Activated effector memory CD4-positive, alpha-beta T cell treated with anti-CD3 and anti-CD28 coated beads, Interleukin-2, amount 50 U/mL, for 16 hours (primary cell): Measurements from ENCODE around the gene DGKZ.
"Not testable (repeated sequence)": the region's sequence is repeated elsewhere in the genome, so short reads cannot be mapped to it uniquely, and the experiment has no call there.

ENCODE experiments used
- DNase-seq: peaks from one replicate; pipeline ENCODE4 v3.0.0-alpha.2; 2020

Gene DGKZ

GRCh38 chr11:46369458-46370152 is 22.3 kb downstream of the DGKZ start:
- DNase-seq = peak; percentile 83

- no peak for DNase-seq
Observed at GRCh38 chr11:46370253-46370652, 23.0 kb downstream of the DGKZ start.

- not testable (repeated sequence) for DNase-seq
Observed at GRCh38 chr11:46371262-46371661, 24.0 kb downstream of the DGKZ start.

GRCh38 chr11:46372086-46372485 is 24.8 kb downstream of the DGKZ start:
- DNase-seq = no peak

GRCh38 chr11:46372501-46372900 is 25.2 kb downstream of the DGKZ start:
- DNase-seq = not testable (repeated sequence)

- DNase-seq = no peak
Observed at GRCh38 chr11:46373787-46374740, 26.8 kb downstream of the DGKZ start.

- no peak for DNase-seq
Observed at GRCh38 chr11:46374815-46375214, 27.6 kb downstream of the DGKZ start.

GRCh38 chr11:46375392-46376101 is 28.3 kb downstream of the DGKZ start:
- no peak for DNase-seq

- no peak for DNase-seq
Observed at GRCh38 chr11:46376258-46377050, 29.2 kb downstream of the DGKZ start.

GRCh38 chr11:46377290-46377689 is 30.0 kb downstream of the DGKZ start:
- no peak for DNase-seq

GRCh38 chr11:46377831-46378230 is 30.6 kb downstream of the DGKZ start:
- DNase-seq = no peak

GRCh38 chr11:46378296-46378695 is 31.0 kb downstream of the DGKZ start:
- DNase-seq = no peak

GRCh38 chr11:46378811-46379481 is 31.7 kb downstream of the DGKZ start:
- DNase-seq = no peak

GRCh38 chr11:46379482-46380293 is 32.4 kb downstream of the DGKZ start:
- not testable (repeated sequence) for DNase-seq

- peak; percentile 87 for DNase-seq
Observed at GRCh38 chr11:46380340-46381047, 33.2 kb downstream of the DGKZ start.

- no peak for DNase-seq
Observed at GRCh38 chr11:46381048-46381818, 34.0 kb downstream of the DGKZ start, which contains the start of gene MDK. Gene MDK, plus strand, starts transcription at chr11:46381669. Its CDS starts 389 bp downstream, at chr11:46382058.

GRCh38 chr11:46381819-46382645 is 34.8 kb downstream of the DGKZ start:
- DNase-seq = no peak

- no peak for DNase-seq
Observed at GRCh38 chr11:46382646-46383403, 35.6 kb downstream of the DGKZ start.
